ENCODE results near the gene SUGCT.

Gene SUGCT

DNA sequence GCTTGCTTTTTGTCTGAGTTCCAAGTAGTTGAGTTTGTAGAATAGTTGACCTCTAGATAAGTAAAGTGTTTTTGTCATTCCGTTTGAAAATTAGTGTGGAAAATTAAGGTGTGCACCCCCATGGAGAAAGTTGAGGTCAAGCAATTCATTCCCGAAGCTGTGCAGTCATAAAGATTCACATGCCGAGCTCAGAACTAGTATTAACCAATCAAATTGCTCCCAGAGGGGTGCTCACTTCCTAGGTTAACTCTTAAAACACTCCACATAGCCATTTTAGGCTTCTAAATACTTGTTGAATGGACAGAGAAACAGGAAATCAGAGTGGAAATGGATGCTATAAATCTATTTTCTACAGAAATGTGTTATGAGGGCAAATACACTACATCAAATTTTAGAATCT is 638.9 kb downstream of the SUGCT start:
- no peak for DNase-seq (ENCODE audit: low read depth in 2 of 2)

DNA sequence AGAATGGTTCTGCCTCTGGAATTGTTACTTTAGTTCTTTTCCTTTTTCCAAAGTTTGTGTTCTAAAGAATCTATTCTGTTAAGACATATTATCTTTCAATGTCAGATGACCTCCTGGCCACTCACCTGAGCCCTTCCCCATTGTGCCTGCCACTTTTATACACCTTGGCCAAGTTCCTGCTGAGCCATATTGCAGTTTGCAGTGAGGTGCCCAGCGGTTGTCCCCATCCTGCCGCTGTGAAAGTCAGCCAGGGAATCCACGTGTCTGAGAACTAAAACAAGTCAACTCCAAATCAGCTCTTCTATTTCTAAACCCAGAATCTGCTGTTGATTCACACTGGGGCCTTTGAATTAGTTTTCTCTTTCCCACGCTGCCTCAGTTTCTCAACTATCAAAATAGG is 641.1 kb downstream of the SUGCT start:
- no peak for DNase-seq (ENCODE audit: low read depth in 2 of 2)

DNA sequence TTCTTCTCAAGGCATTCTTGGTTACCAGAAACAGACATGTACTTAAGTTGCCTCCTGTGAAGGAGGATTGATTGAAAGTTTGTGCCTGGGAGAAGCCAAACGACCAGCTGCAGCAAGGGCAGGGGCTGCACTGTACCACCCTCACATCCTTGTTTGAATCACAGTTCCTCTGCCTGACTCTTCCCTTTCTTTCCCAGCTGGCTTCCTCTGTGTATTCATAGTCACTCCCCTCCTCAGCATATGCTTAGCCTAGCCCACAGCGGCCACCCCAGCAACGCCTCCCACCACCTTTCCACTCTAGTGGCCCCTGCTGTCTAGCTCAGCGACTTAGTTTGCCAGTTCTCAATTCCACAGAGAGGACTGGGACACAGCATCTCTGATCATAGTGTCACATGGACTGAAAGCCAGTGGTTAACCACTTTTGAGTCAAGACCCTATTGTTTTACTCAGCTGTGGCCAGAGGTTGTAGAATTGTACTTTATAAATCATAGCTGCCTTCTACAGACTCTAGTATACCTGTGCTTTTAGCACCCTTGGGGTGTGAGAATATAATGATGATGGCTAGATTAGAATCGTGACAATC is 643.0 kb downstream of the SUGCT start:
- no peak for DNase-seq (ENCODE audit: low read depth in 2 of 2)

DNA sequence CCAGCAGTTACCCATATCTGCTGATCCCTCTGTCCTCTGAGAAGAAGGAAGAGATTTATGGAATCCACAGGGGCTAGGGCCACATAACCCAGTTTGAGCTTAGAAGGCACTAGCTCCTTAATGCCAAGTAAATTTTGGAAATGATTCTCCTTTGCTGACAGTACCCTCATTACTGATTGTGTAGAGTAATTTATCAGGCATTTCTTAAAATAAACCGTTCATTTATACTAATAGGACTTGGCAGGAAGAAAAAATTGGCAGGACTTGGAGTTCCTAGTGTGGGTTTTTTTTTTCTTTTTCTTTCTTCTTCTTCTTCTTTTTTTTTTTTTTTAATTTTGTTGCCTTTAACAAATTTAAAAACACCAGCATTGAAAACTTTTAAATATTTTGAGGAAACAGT is 645.7 kb downstream of the SUGCT start:
- no peak for DNase-seq (ENCODE audit: low read depth in 2 of 2)

DNA sequence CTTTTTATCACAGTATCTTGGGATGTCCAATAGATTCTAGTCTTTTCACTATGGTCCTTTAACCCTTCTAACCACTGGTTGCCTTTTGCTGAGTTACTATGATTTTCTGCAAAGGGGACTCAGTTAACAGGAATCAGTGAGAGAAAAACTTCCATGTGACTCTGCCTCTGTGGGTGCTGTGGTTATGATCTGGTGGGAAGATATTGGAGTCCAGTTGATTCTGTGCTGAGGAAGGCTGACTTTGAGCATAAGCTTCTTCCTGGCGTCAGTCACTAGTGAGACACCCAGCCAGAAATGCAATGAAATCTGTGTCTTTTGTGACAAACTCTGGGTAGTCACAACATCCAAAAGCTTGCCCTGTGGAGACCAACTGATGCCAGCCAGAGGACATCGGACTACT is 648.0 kb downstream of the SUGCT start:
- DNase-seq (ENCODE audit: low read depth in 2 of 2), result no peak

DNA sequence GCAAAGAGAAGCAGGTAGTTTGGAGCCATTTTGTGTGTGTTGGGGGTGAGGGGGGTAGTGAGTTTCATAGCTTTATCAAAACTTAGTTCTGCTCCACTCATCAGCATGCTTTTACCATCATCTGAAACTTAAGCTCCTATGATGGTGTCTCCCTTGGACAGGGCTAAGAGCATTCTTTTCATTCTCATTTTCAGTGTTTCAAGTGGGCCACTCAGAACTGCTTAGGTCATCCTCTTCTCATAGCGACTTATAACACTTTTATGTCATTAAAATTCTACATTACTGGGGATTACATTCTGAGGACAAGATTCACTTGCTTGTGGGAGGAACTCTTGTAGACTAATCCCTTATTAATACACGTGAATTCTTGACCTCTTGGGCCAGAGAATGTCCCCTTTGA is 649.4 kb downstream of the SUGCT start:
- no peak for DNase-seq (ENCODE audit: low read depth in 2 of 2)

DNA sequence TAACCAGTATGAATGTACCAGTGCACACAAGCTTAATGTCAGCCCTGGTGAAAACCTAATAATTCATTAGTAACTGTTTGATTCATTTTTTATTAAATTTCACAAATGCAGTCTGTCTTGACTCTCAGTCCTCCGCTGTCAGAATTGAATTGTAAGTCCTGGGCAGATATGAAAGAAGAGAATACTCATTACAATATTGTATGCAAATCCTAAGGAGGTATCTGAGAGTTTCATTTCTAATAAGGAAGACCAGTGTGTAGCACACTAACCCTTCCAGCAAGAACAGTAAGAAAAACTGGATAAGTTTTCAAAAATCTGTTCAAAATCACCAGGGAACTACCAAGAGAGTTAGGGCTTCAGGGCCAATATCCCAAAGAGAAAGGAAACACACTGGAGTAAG is 652.1 kb downstream of the SUGCT start:
- no peak for DNase-seq (ENCODE audit: low read depth in 2 of 2)

DNA sequence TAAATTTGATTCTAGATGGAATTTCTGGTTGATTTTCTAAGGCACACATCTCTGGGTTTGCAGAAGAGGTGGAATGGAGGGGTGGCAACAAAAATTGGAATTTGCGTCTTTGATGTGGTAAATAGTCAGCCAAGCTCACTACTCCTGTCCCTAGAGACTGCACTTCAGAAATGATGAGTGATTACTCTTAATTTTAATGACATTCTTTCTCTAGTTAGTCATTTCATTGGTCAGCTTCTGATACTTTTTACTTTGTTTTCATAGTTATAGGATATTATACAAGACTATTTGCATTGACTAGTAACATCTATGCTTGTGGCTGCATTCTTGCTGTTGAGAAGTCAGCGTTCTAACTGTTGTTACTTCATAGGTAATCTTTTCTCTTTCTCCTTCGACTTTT is 658.3 kb downstream of the SUGCT start:
- no peak for DNase-seq (ENCODE audit: low read depth in 2 of 2)

DNA sequence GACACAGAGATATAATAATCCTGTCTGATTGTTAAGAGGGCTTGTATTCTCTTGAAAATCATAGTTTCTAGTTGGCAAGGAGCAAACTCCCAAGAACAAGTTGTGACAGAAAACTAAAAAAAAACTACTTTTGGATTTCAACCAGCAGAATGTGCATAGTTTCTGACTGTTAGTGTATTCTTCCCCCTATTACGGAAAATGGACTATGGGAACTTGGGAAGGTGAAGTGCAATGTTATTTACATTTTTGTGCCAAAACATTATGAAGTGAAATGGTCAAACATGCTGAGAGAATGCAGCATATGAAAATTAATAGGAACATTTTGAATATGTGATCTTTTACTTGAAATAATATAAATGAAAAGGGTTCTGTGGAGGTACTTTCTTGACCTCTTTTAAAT is 660.8 kb downstream of the SUGCT start:
- DNase-seq (ENCODE audit: low read depth in 2 of 2), result no peak

DNA sequence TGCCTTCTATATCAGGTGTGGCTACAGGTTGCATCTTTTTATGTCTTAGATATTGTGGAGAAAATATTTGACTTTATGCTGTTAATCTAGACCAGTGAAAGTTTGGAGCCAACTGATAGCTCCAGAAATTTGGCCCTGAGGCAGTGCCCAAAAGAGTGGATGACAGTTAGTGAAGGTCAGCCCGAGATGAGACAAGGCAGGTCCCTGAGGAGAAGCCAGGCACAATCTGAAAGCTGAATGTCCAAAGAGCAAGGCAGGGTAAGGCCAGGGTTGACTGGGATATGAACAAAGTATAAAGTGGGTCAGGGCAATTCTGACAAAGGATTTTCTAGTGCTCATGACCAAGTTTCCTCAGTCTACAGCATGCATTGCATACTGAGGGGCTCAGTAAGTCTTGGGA is 661.9 kb downstream of the SUGCT start:
- no peak for DNase-seq (ENCODE audit: low read depth in 2 of 2)

DNA sequence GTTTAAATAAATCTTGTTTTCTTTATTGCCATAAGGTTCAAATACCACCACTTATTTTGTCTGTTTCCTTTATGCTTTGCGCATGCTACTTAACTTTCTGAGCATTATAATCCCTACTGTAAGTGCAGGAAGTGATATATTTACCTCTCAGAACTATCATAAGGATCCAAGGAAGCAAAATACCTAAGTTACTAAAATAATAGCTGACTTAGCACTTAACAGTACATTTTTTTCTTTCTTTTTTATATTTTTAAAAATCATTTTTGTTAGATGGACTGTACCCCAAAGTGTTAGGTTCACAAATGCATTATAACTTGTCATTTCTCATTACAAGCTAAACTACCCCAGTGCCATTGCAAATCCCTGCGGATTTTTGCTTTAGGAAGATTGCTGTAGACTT is 663.8 kb downstream of the SUGCT start:
- DNase-seq (ENCODE audit: low read depth in 2 of 2), result no peak

DNA sequence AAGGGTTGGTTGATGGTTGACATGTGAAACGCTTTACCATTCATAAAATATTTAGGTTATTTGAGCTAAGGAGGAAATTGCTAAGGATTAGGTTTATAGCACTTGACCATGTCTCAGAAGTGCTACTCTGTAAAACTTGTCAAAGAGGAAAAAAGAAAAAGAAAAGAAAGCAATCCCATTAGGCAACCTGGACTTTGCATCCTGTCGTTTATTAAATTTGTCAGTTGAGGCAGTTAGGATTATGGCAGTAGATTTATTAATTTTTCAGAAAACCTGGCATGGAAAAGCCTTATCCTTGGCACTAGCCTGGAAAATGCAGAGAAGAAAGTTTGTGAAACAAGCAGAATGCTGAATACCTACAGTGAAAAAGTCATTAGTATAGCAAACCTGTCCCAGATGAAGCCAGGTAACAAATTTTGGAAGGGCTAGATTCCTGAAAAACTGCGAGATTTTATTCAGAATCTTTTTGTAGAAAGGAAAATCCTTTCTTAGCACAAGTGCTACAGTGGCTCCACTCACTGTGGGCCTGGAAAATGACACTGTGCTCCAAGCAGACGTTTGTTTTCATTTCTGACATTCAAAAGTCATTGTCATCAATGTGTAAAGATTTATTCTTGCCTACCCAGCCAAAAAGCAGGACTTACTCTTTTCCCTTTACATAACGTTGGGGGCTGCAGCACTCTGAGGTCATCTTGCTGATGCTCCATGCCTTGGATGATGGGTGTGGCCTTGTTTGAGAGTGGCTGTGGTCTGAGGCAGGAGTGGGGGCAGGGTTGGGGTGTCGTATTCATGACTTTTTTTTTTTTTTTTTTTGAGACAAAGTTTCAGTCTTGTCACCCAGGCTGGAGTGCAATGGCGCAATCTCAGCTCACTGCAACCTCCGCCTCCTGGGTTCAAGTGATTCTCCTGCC is 664.9 kb downstream of the SUGCT start:
- DNase-seq (ENCODE audit: low read depth in 2 of 2), result no peak

DNA sequence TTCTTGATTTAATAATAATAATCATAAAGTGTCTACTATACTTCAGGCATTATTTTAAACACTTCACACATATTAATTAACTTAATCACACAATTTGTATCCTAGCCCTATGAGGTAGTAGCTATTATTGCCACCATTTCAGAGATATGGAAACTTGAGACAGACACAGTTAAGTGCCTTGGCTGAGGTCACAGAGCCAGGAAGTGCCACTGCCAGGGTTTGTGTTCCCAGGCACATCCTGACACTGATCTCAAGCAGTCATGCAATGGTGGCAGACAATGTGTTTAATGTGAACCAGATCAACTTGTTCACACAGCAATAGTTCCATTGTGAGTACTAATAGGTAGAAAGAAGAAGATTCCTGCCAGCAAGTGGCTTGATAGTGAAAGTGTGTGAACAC is 666.0 kb downstream of the SUGCT start:
- no peak for DNase-seq (ENCODE audit: low read depth in 2 of 2)

DNA sequence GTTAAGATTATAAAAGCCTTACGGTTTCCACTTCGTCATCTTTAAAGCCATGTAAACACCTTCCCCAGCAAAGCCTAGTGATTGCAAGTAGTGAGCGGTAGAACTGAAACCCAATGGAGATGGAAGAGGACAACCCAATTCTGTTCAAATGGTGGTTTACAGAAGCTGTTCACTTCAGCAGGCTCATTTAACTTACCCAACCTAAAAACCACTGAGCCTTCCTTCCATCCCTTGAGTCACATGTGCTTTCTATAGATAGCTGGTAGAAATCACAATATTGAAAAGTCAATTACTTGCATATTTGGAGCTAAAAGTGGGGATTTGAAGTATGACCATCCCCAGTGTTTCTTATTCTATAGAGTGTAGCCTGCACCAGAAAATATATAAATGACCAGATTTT is 667.7 kb downstream of the SUGCT start:
- DNase-seq (ENCODE audit: low read depth in 2 of 2), result no peak

DNA sequence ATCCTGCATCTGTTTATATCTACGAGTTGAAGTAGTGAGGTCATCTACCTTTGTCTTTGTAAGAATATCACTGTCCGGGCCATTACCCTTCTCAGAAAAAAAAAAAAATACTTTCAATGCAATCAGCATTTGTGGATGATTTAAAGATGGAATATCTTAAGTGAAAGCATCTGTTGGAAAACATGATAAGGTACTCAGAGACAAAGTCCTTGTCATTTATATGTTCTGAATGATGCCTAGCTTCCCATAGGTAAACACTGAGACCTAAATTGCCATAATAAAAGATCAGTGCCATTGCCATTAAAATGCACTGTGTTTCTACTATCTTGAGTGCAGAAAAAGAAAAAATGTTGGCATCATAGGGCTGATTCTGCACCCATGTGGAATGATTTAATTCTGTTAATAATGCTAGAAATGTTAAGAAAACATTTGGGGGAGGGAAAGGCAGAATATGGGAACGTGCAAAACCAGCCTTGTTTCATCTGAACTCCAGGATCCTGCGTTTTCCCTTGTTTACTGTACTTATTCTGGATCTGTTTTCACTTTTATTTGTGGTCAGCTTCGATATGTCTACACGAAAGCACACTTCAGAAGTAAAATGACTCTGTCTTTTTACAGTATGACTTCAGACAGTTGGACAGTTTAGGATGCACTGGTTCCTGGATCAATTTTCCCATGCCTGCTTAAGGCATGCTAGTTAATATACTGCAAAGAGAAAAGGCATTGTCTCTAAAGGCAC is 669.8 kb downstream of the SUGCT start:
- DNase-seq (ENCODE audit: low read depth in 2 of 2), result no peak

DNA sequence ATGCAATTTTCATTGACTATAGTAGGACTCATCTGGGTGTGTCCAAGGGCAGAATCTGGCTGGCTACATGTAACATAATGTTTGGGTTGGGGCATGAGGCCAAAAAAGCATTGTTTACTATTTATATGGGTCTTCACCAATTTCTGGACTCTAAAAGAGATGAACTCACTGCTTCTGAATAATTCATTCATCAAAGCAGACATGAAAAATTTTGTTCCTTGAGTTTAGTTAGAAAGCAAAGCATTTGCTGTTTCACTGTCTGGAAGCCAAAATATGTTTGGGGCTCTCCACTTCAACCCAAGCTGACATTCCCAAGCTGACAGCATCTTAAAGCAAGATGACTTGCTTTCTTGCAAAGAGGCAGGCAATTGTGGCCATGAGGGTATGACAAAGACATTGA is 670.6 kb downstream of the SUGCT start:
- DNase-seq (ENCODE audit: low read depth in 2 of 2), result no peak

DNA sequence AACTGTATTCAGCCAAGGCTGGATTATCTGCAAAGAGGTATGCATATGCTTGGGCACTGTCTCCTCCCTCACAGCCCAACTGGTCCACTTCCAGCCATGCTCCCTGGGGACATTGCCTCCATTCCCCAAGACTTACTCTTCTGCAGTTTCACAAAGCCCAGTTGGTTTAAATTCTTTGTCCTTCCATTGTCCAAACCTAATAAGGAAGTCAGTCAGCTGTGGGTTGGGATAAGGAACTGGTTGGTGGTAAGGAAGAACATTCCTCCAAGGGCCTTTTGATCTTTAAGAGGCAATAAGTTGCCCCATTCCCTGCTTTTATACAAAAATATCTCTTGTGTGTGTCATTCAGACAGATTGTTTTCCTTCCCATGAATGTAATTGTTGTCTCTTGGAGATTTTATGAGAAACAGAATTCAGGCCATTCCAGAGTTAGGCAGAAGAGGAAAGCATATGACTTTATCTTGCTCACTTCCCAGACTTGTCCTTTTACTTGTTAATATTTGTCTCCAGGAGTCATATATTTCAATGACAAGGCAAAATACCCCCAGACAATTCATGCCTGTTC is 673.7 kb downstream of the SUGCT start:
- DNase-seq (ENCODE audit: low read depth in 2 of 2), result no peak

DNA sequence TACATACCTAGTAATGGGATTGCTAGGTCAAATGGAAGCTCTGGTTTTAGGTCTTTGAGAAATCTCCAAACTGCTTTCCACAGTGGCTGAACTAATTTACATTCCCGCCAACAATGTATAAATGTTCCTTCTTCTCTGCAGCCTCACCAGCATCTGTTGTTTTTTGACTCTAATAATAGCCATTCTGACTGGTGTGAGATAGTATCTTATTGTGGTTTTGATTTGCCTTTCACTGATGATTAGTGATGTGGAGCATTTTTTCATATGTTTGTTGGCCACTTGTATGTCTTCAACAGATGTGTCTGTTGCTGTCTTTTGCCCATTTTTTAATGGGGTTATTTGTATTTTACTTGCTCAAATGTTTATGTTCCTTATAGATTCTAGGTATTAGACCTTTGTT is 675.5 kb downstream of the SUGCT start:
- DNase-seq (ENCODE audit: low read depth in 2 of 2), result no peak

DNA sequence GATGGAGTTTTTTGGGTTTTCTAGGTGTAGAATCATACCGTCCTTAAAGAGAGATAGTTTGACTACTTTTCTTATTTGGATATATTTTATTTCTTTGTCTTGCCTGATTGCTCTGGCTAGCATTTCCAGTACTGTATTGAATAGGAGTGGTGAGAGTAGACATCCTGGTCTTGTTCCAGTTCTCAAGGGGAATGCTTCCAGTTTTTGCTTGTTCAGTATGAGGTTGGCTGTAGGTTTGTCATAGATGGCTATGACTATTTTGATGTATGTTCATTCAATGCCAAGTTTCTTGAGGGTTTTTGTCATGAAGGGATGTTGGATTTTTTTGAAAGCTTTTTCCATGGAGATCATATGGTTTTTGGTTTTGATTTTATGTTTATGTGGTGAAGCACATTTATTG is 676.9 kb downstream of the SUGCT start:
- no peak for DNase-seq (ENCODE audit: low read depth in 2 of 2)

DNA sequence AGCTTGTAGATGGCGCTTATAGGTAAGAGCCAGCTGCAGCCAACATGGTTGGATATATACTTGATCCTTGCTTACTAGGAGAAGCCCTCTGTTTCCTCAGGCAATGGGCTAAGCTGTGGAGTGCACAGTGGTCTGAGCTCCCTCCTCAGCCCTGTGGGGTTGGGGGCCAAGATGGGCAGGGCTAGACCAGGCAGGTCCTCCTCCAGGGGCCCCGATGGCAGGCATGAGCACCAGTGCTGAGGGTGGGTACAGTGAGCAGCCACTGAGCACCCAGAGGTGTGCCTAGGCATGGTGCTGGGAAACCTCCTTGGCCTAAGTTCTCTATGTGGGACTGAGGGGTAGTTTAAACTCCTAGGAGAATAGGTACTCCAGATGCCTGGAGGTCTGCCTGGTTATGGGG is 680.2 kb downstream of the SUGCT start:
- DNase-seq (ENCODE audit: low read depth in 2 of 2), result no peak

DNA sequence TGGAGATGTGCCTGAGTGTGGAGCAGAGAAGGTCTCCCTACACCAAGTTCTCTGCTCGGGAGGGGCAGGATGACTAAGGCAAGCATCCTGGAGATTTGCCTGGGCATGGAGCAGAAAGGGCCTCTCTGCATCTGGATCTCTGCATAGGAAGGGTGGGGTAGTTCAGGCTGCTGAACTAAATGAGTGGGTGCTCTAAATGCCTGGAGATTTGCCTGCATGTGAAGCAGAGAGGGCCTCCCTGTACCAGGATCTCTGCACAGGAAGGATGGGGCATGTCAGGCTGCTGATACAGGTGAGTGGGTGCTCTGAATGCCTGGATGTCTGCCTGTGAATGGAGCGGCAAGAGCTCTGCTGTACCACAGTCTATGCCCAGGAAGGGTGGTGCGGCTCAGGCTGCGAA is 680.7 kb downstream of the SUGCT start:
- DNase-seq (ENCODE audit: low read depth in 2 of 2), result no peak

DNA sequence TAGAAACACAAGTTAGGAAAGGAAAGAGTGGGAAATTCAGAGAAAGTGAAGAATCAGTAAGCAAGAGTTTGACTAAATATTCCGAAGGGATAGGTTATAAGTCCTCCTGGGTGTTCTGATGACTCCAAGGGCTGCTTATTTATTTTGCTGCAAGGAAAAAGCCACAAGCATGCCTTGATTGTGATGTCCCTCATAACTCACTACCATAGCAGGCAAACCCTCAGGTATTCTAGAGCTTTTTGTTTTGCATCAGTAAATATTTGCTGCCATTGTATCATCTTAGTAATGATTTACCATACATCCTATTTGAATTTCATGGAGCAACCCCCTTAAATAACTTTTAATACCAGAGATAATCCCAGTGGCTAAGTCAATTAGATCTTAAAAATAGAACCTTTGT is 688.1 kb downstream of the SUGCT start:
- no peak for DNase-seq (ENCODE audit: low read depth in 2 of 2)

DNA sequence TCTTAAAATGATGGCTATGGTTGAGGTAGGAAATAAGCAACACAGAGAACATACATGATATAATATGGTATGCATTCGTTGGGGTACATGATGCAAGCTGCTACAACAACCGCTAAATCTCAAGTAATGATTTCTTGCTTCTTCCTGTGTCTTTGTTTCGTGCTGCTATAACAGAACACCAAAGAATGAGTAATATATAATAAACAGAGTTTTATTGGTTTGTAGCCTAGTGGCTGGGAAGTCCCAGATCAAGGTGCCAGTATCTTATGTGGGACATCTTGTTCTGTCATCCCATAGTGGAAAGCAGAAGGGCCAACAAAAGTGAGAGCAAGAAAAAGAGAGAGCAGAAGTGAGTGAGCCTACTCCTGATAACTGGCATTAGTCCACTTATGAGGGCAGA is 689.7 kb downstream of the SUGCT start:
- DNase-seq (ENCODE audit: low read depth in 2 of 2), result no peak
